Measurements from ENCODE around the gene TRIM72. TPM values are rescaled to one million over a fixed set of nuclear protein-coding genes. Genes with fewer than 3 reads are reported as not detected.

TRIM72 gene
- polyA plus RNA-seq, 1 donor (not counting 4 experiments of a cell fraction or from before 2014, with no cell fraction given) = not detected

DNA sequence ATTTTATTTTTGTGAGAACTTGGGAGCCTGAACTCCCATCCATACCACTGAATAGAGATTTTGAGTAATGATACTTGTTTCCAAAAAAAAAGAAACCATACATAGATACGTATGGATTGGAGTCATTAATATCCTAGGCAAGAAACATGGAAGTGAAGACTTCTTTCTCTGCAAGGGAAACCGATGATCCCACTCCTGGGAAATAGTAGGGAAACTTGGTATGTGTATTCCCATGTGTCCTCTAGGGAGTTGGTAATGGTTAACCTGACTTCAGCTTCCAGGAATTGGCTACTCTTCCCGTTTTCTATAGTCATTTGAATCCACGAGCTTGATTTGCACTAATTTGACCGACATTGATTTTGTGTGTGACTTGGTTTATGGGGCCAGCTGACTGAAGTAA is 28.6 kb upstream of the TRIM72 start:
- Histone ChIP-seq H3K4me2 (ENCODE audit: control insufficient read depth, extremely low read depth, insufficient read depth, low read depth, low read length) (no peak overlapping the region), H3K9ac (ENCODE audit: control insufficient read depth, extremely low read depth, insufficient read depth, low read length) (no peak overlapping the region), H3K27me3 (ENCODE audit: control insufficient read depth, extremely low read depth, insufficient read depth, low read length) (no peaks in the 10 kb centered on the region), H3K36me3 (ENCODE audit: control insufficient read depth in 2 of 2, extremely low read depth in 1 of 2, insufficient read depth in 2 of 2, low read length in 2 of 2) (peaks cover 49 to 83% of the 10 kb centered on the region in 2 experiments), H3K27ac (ENCODE audit: control insufficient read depth, insufficient read depth, low read length) (no peak overlapping the region), H3K4me1 (ENCODE audit: control insufficient read depth, extremely low read depth, insufficient read depth, low read length) (peaks cover 16% of the 10 kb centered on the region), H3K9me1 (ENCODE audit: control insufficient read depth, extremely low read depth, insufficient read depth, low read length) (peaks cover 6% of the 10 kb centered on the region), H2AFZ (ENCODE audit: control insufficient read depth, low read length) (no peak overlapping the region), H4K20me1 (ENCODE audit: control insufficient read depth, extremely low read depth, insufficient read depth, low read length) (peaks cover 51% of the 10 kb centered on the region), H3K9me3 (ENCODE audit: control insufficient read depth, low read depth, low read length) (no peaks in the 10 kb centered on the region), H3K79me2 (ENCODE audit: control insufficient read depth, insufficient read depth, low read length) (peaks cover 85% of the 10 kb centered on the region), H3K4me3 (ENCODE audit: control insufficient read depth in 2 of 3, extremely low read depth in 1 of 3, insufficient read depth in 2 of 3, low read depth in 1 of 3, low read length in 3 of 3) (no peak overlapping the region)
- no peak for FAIRE-seq
- dilution Hi-C loops (cut with MboI; ENCODE audit: extremely low pct_ligation_motif_present, low sequenced_read_pairs) = no loop called here
- DNase-seq (ENCODE audit: low read depth, low spot score) = no peak
- TF ChIP-seq CTCF (optimal IDR thresholded peaks at IDR 0.05 in 1 of 3, IDR thresholded peaks at IDR 0.05 in 1 of 3, conservative IDR thresholded peaks at IDR 0.05 in 1 of 3; ENCODE audit: extremely low read depth in 1 of 3, insufficient read depth in 2 of 3, low read length in 3 of 3) (no peak), EZH2 (IDR thresholded peaks at IDR 0.05; ENCODE audit: low read length) (no peak)

- Histone ChIP-seq H3K9me1 (ENCODE audit: control insufficient read depth, extremely low read depth, insufficient read depth, low read length) (peaks cover 6% of the 10 kb centered on the region), H3K4me3 (ENCODE audit: control insufficient read depth in 2 of 3, extremely low read depth in 1 of 3, insufficient read depth in 2 of 3, low read depth in 1 of 3, low read length in 3 of 3) (no peak overlapping the region), H3K9me3 (ENCODE audit: control insufficient read depth, low read depth, low read length) (no peaks in the 10 kb centered on the region), H3K4me1 (ENCODE audit: control insufficient read depth, extremely low read depth, insufficient read depth, low read length) (peaks cover 16% of the 10 kb centered on the region), H3K79me2 (ENCODE audit: control insufficient read depth, insufficient read depth, low read length) (peaks cover 77% of the 10 kb centered on the region), H2AFZ (ENCODE audit: control insufficient read depth, low read length) (no peak overlapping the region), H4K20me1 (ENCODE audit: control insufficient read depth, extremely low read depth, insufficient read depth, low read length) (peaks cover 54% of the 10 kb centered on the region), H3K27ac (ENCODE audit: control insufficient read depth, insufficient read depth, low read length) (no peak overlapping the region), H3K9ac (ENCODE audit: control insufficient read depth, extremely low read depth, insufficient read depth, low read length) (no peak overlapping the region), H3K27me3 (ENCODE audit: control insufficient read depth, extremely low read depth, insufficient read depth, low read length) (no peaks in the 10 kb centered on the region), H3K36me3 (ENCODE audit: control insufficient read depth in 2 of 2, extremely low read depth in 1 of 2, insufficient read depth in 2 of 2, low read length in 2 of 2) (peaks cover 55 to 91% of the 10 kb centered on the region in 2 experiments), H3K4me2 (ENCODE audit: control insufficient read depth, extremely low read depth, insufficient read depth, low read depth, low read length) (no peak overlapping the region)
- dilution Hi-C loops (cut with MboI; ENCODE audit: extremely low pct_ligation_motif_present, low sequenced_read_pairs) = no loop called here
- no peak for DNase-seq (ENCODE audit: low read depth, low spot score)
- FAIRE-seq = no peak
- TF ChIP-seq EZH2 (IDR thresholded peaks at IDR 0.05; ENCODE audit: low read length) = no peak
- no peak for TF ChIP-seq CTCF (optimal IDR thresholded peaks at IDR 0.05 in 1 of 3, IDR thresholded peaks at IDR 0.05 in 1 of 3, conservative IDR thresholded peaks at IDR 0.05 in 1 of 3; ENCODE audit: extremely low read depth in 1 of 3, insufficient read depth in 2 of 3, low read length in 3 of 3)
Measured at GRCh38 chr16:31186176-31186575, 27.7 kb upstream of the TRIM72 start.
